Thymus (tissue), 11 donors: Measurements from ENCODE around the gene DDX23. TPM values are rescaled to one million over a fixed set of nuclear protein-coding genes. Genes with fewer than 3 reads are reported as not detected.

ENCODE experiments used
- DNase-seq, 9 donors: peaks; one replicate each; pipeline ENCODE4 v3.0.0-alpha.2; 2013; ENCODE audit warnings: low spot score in 9 of 9, low read depth in 6 of 9, missing footprints in 1 of 9
- H3K27ac ChIP-seq, 2 donors: one replicate each; pipeline ENCODE4 v1.5.1; 2013; ENCODE audit warnings: control low read depth in 1 of 2, low read depth in 1 of 2, low read length in 1 of 2, mild to moderate bottlenecking in 1 of 2, moderate library complexity in 1 of 2
- H3K27me3 ChIP-seq, 2 donors: one replicate each; pipeline ENCODE4 v1.5.1; 2013; ENCODE audit warnings: low read length in 1 of 2; ENCODE audit not compliant: control insufficient read depth in 2 of 2, insufficient read depth in 1 of 2
- H3K36me3 ChIP-seq, 2 donors: one replicate each; pipeline ENCODE4 v1.5.1; 2013; ENCODE audit warnings: low read length in 1 of 2, mild to moderate bottlenecking in 1 of 2, moderate library complexity in 1 of 2; ENCODE audit not compliant: control insufficient read depth in 2 of 2, insufficient read depth in 2 of 2
- H3K4me1 ChIP-seq, 2 donors: one replicate each; pipeline ENCODE4 v1.5.1; 2013; ENCODE audit warnings: low read length in 2 of 2; ENCODE audit not compliant: control insufficient read depth in 2 of 2, insufficient read depth in 2 of 2
- H3K4me3 ChIP-seq, 2 donors: one replicate each; pipeline ENCODE4 v1.5.1; 2013; ENCODE audit warnings: low read length in 2 of 2, control low read depth in 1 of 2, mild to moderate bottlenecking in 1 of 2
- H3K9me3 ChIP-seq, 2 donors: one replicate each; pipeline ENCODE4 v1.5.1; 2013; ENCODE audit warnings: low read length in 1 of 2, mild to moderate bottlenecking in 1 of 2; ENCODE audit not compliant: control insufficient read depth in 2 of 2, insufficient read depth in 1 of 2
- WGBS: extraction: QIAGEN DNeasy Blood & Tissue Kit; methylation state at CpG from one replicate; pipeline ENCODE4 v1.1.7; 2013; 5-methylcytosine and 5-hydroxymethylcytosine counted together
- polyA plus RNA-seq: library from polyadenylated mRNA; stranded (reverse); fragments of 200-250 nt; gene quantifications from one replicate; pipeline ENCODE4 v1.2.3, GENCODE V29; 2013
- total RNA-seq: library from RNA; stranded (reverse); fragments of 120-200 nt; gene quantifications from one replicate; pipeline ENCODE4 v1.2.4, GENCODE V29; 2013
- donor health status: healthy.

DDX23 gene
- total and polyA plus RNA-seq, 2 donors = 61.3 to 96.6 TPM

DNA sequence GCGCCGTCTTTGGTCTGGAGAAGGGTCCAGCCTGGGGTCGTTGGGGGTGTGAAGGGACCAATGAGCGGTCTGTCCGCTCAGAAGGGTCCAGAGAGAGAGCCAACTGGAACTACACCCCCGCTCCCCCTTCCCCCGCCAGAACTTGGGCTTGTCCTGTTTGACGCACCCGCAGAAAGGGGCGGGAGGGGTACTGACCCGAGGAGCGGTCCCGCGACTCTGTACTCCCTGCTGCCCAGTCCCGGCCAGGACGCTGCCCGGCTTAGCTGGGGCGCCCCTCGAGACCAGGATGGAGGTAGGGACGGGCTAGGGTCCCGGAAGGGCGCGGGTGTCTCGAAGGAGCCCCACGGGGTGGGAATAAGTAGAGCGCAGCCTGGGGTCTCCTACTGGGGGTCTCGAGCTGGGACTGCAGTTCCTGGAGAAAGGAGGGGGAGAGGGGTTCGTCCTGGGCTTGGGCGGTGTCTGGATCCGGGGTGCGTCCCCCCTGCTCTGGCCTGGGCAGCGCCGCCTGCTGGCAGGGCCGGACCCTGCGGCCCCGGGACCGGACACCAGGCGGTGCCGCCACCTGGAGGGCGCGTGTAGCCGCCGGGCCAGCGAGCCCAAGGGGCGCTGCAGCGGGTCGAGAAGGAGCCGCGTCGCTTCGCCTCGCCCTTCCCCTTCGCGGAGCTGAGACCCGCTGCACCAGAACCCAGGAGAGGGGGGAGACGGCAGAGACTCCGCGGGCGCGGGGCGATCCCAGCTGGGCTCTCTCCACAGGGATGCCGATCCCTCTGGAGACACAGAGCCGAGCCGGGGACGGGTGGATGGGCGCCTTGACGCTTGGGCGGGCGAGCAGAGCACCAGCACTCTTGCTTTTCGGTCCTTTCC, 37.5 kb downstream of the DDX23 start:
- WGBS = 1% methylated on average over 69 of the region's 70 CpGs
- Histone ChIP-seq H3K27ac (peak overlapping the region; percentile 50 to 55), H3K4me1 (peaks cover 13 to 43% of the 10 kb centered on the region in 2 donors), H3K4me3 (peak overlapping the region; percentile 58 to 61), H3K27me3 (peaks cover 0 to 56% of the 10 kb centered on the region in 2 donors), H3K36me3 (no peaks in the 10 kb centered on the region), H3K9me3 (no peaks in the 10 kb centered on the region)
- DNase-seq = peak in 4 of 9 donors; percentile 34 to 68 (median 68)

DNA sequence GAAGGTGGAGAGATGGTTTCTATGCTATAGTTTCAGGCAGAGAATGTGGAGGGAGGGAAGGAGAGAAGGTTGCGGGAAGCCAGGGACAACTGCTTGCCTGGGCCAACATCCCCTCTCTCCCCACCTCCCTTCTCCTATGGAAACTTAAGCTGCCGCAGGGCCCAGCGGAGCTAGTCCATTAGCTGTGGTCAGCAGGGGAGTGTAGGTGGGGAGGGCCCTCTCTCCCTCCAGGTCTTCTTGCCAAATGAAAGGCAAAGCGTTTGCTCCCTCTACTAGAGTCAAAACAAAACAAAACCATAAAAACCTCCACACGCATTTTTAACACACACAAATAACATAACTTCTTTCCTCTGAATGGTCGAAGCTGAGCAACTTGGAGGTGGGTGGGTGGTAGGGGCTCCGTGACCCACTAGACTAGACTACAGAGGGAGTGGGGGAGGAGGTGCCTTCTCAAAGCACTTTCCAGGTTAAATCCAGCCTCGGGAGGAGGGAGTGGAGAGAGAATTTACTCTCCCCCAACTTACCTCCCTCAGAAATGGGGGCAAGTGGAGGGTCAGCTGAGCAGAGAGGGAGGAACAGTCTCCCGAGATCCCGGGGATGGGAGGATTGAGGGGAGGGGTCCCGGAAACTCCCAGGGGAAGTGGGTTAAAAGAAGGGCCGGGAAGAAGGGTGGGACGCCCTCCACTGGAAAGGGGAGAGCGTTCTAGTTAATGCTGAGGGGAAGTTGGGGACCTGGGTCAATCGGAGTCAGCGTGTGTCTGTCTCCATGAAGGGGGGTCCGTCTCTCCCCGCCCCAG, 38.3 kb downstream of the DDX23 start:
- DNase-seq = no peak
- WGBS = 42% methylated on average over 18 of the region's 18 CpGs

DNA sequence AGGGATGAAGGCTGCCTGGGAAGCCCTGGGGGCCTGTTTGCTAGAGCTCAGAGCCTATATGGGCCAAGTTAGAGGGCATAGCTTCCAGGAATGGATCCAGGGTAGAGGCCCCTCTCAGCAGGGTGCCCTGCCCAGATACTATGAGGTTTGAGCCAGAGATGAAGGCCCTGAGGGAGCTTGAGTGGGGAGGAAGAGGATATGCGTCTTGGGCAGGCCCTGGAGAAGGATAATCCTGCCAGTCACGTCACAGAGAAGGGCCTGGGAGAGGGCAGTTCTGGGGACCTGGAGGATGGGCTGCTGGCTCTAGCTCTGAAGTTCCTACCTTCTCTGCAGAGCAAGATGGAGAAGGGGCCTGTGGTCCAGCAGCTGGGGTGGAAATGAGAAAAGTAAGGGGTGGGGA, 39.6 kb downstream of the DDX23 start:
- no peak overlapping the region for H3K4me3 ChIP-seq
- peaks cover 6 to 29% of the 10 kb centered on the region in 2 donors for H3K4me1 ChIP-seq
- H3K27ac ChIP-seq = no peak overlapping the region
- WGBS = 93% methylated on average over 2 of the region's 2 CpGs
- H3K9me3 ChIP-seq = no peaks in the 10 kb centered on the region
- peaks cover 0 to 45% of the 10 kb centered on the region in 2 donors for H3K27me3 ChIP-seq
- DNase-seq = no peak
- H3K36me3 ChIP-seq = no peaks in the 10 kb centered on the region

More for the DNA sequence above, 38.3 kb downstream of the DDX23 start:
- H3K9me3 ChIP-seq = no peaks in the 10 kb centered on the region
- no peaks in the 10 kb centered on the region for H3K36me3 ChIP-seq
- H3K27me3 ChIP-seq = peaks cover 0 to 52% of the 10 kb centered on the region in 2 donors
- no peak overlapping the region for H3K27ac ChIP-seq
- H3K4me1 ChIP-seq = peaks cover 11 to 37% of the 10 kb centered on the region in 2 donors
- H3K4me3 ChIP-seq = peak overlapping the region in 1 of 2 donors; percentile 58

DNA sequence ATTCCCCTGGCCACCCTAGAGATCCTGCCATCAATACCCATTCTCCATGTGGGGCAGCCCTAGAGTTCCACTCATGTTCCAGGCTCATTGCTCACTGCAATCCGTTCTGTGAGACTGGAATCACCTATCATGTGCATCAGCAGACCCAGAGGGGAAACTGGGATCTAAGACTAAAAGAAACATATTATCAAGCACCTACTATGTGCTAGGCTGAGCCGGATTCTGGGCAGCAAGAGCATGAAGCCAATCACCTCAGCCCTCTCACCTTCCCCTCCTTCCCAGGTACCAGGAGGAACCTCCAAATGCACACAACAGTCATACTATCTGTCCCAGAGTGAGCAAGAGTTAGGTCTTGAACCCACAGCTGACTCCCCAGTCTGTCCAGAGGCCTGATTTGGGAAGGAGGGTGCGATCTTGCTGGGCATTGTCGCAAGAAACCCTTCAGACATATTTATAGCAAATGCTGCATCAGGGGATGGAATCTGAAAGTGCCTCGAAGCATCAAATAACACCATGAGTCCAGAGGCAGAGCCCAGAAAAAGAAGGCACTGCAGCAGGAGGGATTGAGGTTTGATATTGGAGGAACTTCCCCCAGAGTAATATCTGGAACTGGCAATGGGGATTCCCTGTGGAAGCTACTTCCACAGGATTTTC, 40.4 kb downstream of the DDX23 start:
- DNase-seq = no peak
- 96% methylated on average over 5 of the region's 5 CpGs for WGBS
- H3K36me3 ChIP-seq = no peaks in the 10 kb centered on the region
- no peaks in the 10 kb centered on the region for H3K9me3 ChIP-seq
- H3K27me3 ChIP-seq = peaks cover 0 to 37% of the 10 kb centered on the region in 2 donors
- no peak overlapping the region for H3K27ac ChIP-seq
- H3K4me1 ChIP-seq = peaks cover 5 to 20% of the 10 kb centered on the region in 2 donors
- no peak overlapping the region for H3K4me3 ChIP-seq

DNA sequence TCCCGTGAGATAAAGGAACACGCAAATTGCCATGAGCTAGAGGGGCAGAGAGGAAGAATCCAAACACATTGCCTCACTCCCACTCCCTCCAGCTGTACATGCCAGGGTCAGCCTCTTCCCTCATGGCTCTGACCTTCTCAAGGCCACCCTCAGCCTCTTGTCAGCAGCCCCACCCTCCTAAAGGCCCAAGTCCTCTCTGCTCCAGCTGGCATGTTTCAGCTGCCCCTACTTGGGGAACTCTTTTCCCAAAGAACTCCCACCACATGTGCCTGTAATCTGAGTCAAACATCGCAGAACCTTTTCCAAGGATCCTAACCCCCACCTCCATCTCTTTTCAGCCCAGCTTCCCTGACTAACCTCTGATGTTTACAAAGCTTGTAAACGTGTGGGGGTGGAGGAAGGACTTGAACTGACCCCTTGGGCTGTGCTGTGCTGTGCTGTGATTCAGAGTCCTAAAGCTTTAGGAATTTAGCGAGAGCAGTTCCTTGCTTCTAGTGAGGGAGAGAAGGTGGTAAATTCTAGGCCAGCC, 41.0 kb downstream of the DDX23 start:
- H3K36me3 ChIP-seq = no peaks in the 10 kb centered on the region
- no peak for DNase-seq
- 89% methylated on average over 5 of the region's 5 CpGs for WGBS
- H3K9me3 ChIP-seq = no peaks in the 10 kb centered on the region
- H3K4me1 ChIP-seq = peaks cover 2 to 14% of the 10 kb centered on the region in 2 donors
- H3K4me3 ChIP-seq = no peak overlapping the region
- peaks cover 0 to 31% of the 10 kb centered on the region in 2 donors for H3K27me3 ChIP-seq
- no peak overlapping the region for H3K27ac ChIP-seq

DNA sequence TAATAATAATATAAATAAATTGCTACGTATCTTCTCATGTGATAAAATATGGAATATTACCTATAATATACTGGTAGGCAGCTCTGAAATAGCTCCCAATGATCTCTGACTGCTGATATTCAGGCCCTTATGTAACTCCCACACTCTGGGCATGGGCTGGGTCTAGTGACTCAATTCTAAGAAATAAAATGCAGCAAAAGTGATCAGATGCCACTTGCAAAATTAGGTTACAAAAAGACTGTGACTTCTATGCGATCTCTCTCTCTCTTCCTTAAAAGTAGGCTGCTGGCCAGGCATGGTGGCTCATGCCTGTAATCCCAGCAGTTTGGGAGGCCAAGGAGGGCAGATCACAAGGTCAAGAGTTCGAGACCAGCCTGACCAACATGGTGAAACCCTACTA, 44.0 kb downstream of the DDX23 start:
- Histone ChIP-seq H3K4me3 (no peak overlapping the region), H3K4me1 (no peaks in the 10 kb centered on the region), H3K36me3 (no peaks in the 10 kb centered on the region), H3K27ac (no peak overlapping the region), H3K9me3 (no peaks in the 10 kb centered on the region), H3K27me3 (peaks cover 0 to 6% of the 10 kb centered on the region in 2 donors)
- 94% methylated on average over 3 of the region's 3 CpGs for WGBS
- no peak for DNase-seq

DNA sequence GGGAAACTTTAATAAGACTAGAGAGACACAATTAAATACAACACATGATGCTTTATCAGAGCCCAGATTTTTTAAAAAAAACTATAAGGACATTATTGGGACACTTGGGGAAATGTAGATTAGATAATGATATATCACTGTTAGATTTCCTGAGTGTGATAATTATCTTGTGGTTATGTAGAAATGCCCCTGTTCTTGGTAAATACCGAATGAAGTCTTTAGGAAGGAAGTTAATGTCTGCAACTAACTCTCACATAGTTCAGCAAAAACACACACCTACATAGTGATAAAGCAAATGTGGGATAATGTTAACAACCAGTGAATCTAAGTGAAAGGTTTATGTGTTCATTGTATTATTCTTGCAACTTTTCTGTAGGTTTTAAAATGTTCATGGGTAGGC, 48.3 kb downstream of the DDX23 start:
- WGBS = 3% methylated on average over 1 of the region's 1 CpG

DNA sequence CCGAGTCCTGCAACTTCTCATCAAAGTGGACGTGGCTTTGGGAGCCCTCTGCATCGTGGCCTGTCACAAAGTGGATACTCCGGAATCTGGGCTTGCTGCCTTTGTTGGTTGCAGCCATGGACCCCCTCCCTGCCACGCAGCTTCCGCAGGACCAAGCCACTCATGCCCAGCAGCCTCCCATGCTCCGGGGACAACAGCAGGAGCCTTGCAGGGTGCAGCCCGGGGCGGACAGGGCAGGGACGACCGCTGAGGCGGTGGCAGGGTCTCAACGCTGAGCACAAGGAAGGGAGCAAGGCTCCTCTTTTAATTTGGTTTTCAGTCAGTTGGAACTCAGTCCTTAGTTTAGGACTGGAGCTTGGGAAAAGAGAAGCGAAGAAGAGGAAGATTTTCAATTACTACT, 51.0 kb downstream of the DDX23 start:
- no peaks in the 10 kb centered on the region for H3K9me3 ChIP-seq
- H3K36me3 ChIP-seq = no peaks in the 10 kb centered on the region
- H3K27ac ChIP-seq = no peak overlapping the region
- no peak overlapping the region for H3K4me3 ChIP-seq
- WGBS = 89% methylated on average over 14 of the region's 14 CpGs
- no peaks in the 10 kb centered on the region for H3K4me1 ChIP-seq
- H3K27me3 ChIP-seq = peaks cover 0 to 12% of the 10 kb centered on the region in 2 donors
- no peak for DNase-seq

More for the DNA sequence above, 48.3 kb downstream of the DDX23 start:
- no peaks in the 10 kb centered on the region for H3K9me3 ChIP-seq
- no peak for DNase-seq
- H3K27me3 ChIP-seq = peaks cover 0 to 11% of the 10 kb centered on the region in 2 donors
- H3K4me3 ChIP-seq = no peak overlapping the region
- H3K4me1 ChIP-seq = no peaks in the 10 kb centered on the region
- H3K27ac ChIP-seq = no peak overlapping the region
- H3K36me3 ChIP-seq = no peaks in the 10 kb centered on the region
